Endothelial cell of umbilical vein (primary cell): Measurements from ENCODE around the gene PHLDB2. TPM values are rescaled to one million over a fixed set of nuclear protein-coding genes. Genes with fewer than 3 reads are reported as not detected.

ENCODE experiments used
- BruUV-seq: library from RNA; stranded (reverse); fragments of 400-500 nt; replicated peaks from 2 replicates; lab custom pipeline; 2021; lab: Mats Ljungman, UMichigan
- CTCF ChIA-PET: fragments of 300-600, 350-600 bp; sonication (Branson Sonifier 250); formaldehyde crosslinking; loops from one replicate; lab custom pipeline; 2021; ENCODE audit warnings: antibody characterized with exemption, inconsistent platforms; lab: Charles Lee
- POLR2A ChIA-PET: fragments of 300-600, 350-600 bp; sonication (Branson Sonifier 250); formaldehyde crosslinking; loops from one replicate; lab custom pipeline; 2021; ENCODE audit warnings: antibody characterized with exemption, inconsistent platforms; lab: Charles Lee
- DNase-seq: peaks from one replicate; pipeline ENCODE4 v3.0.0-alpha.2; 2011; ENCODE audit warnings: low read depth, low spot score
- FAIRE-seq: peaks from 2 replicates; lab custom pipeline; 2011; peaks lifted over from hg19 to GRCh38; lab: Jason Lieb, UNC
- H2AFZ ChIP-seq: 2 replicates; pipeline ENCODE4 v1.6.0; 2012; ENCODE audit warnings: low read depth, low read length, control low read depth, inconsistent platforms
- H3K27ac ChIP-seq: 2 replicates; pipeline ENCODE4 v1.5.1; 2011; ENCODE audit warnings: low read depth, mild to moderate bottlenecking, control low read depth, low read length, moderate library complexity; ENCODE audit not compliant: insufficient read depth
- H3K27me3 ChIP-seq, 2 experiments: 2 replicates each; pipeline versions ENCODE4 v1.6.0 to v1.6.1; 2011; ENCODE audit warnings: low read length in 2 of 2, mixed read lengths in 1 of 2; ENCODE audit not compliant: control insufficient read depth in 2 of 2, insufficient read depth in 2 of 2
- H3K36me3 ChIP-seq, 2 experiments: 2 replicates in 1 of 2; 3 replicates in 1 of 2; pipeline ENCODE4 v1.5.1; 2011; ENCODE audit warnings: low read length in 2 of 2, mild to moderate bottlenecking in 1 of 2, moderate library complexity in 1 of 2; ENCODE audit not compliant: control insufficient read depth in 2 of 2, insufficient read depth in 2 of 2; ENCODE audit errors: extremely low read depth in 1 of 2
- H3K4me1 ChIP-seq: 3 replicates; pipeline ENCODE4 v1.5.1; 2011; ENCODE audit warnings: mild to moderate bottlenecking, low read length; ENCODE audit not compliant: control insufficient read depth, insufficient read depth; ENCODE audit errors: extremely low read depth
- H3K4me2 ChIP-seq: 2 replicates; pipeline ENCODE4 v1.6.1; 2011; ENCODE audit warnings: low read length, control low read depth, mixed read lengths; ENCODE audit not compliant: insufficient read depth
- H3K4me3 ChIP-seq, 3 experiments: fragments of 200-600 bp in 1 of 3; sonication (generic), shearing (Covaris generic) in 1 of 3; replicated peaks in 1 of 3; 2 replicates each; pipeline ENCODE4 v1.5.1; 2011 to 2016; ENCODE audit warnings: control low read depth in 3 of 3, low read length in 3 of 3, mild to moderate bottlenecking in 2 of 3, inconsistent platforms in 1 of 3, low read depth in 1 of 3, moderate library complexity in 1 of 3; ENCODE audit not compliant: insufficient read depth in 1 of 3
- H3K79me2 ChIP-seq: 2 replicates; pipeline ENCODE4 v1.6.0; 2012; ENCODE audit warnings: low read length, inconsistent platforms; ENCODE audit not compliant: control insufficient read depth, insufficient read depth
- H3K9ac ChIP-seq: replicated peaks from 2 replicates; pipeline ENCODE3; 2011; ENCODE audit warnings: low read length, control low read depth; ENCODE audit not compliant: insufficient read depth; ENCODE audit errors: extremely low read depth
- H3K9me1 ChIP-seq: replicated peaks from 3 replicates; pipeline ENCODE4 v1.6.0; 2011; ENCODE audit warnings: mild to moderate bottlenecking, low read length; ENCODE audit not compliant: control insufficient read depth, insufficient read depth; ENCODE audit errors: extremely low read depth
- H3K9me3 ChIP-seq: replicated peaks from 2 replicates; pipeline ENCODE4 v1.5.1; 2012; ENCODE audit warnings: low read length, inconsistent platforms; ENCODE audit not compliant: control insufficient read depth, insufficient read depth
- H4K20me1 ChIP-seq: replicated peaks from 2 replicates; pipeline ENCODE3; 2011; ENCODE audit warnings: mild to moderate bottlenecking, low read length; ENCODE audit not compliant: control insufficient read depth, insufficient read depth; ENCODE audit errors: extremely low read depth
- CTCF ChIP-seq, 2 donors: IDR thresholded peaks; 1 replicate in 1 of 2; 2 replicates in 1 of 2; pipeline ENCODE4 v1.5.1; 2011; ENCODE audit warnings: low read length in 2 of 2, mild to moderate bottlenecking in 2 of 2, moderate library complexity in 2 of 2, control low read depth in 1 of 2, inconsistent platforms in 1 of 2, low read depth in 1 of 2; ENCODE audit not compliant: insufficient read depth in 1 of 2; ENCODE audit errors: extremely low read depth in 1 of 2
- EZH2 ChIP-seq: IDR thresholded peaks from 2 replicates; pipeline ENCODE4 v1.6.1; 2012; ENCODE audit warnings: borderline replicate concordance, low read depth, mild to moderate bottlenecking, moderate library complexity, low read length, inconsistent platforms; ENCODE audit not compliant: severe bottlenecking
- FOS ChIP-seq: IDR thresholded peaks from 2 replicates; pipeline ENCODE4 v1.6.1; 2011; ENCODE audit warnings: mild to moderate bottlenecking, low read length, moderate library complexity, borderline replicate concordance; ENCODE audit not compliant: insufficient read depth
- GATA2 ChIP-seq: IDR thresholded peaks from 2 replicates; pipeline ENCODE4 v1.7.0; 2011; ENCODE audit warnings: low read depth, mild to moderate bottlenecking, moderate library complexity, mixed read lengths, low read length; ENCODE audit not compliant: insufficient read length, insufficient read depth
- JUN ChIP-seq: IDR thresholded peaks from 2 replicates; pipeline ENCODE4 v1.6.1; 2011; ENCODE audit warnings: borderline replicate concordance, low read depth; ENCODE audit not compliant: insufficient read length, insufficient read depth
- MYC ChIP-seq: IDR thresholded peaks from one replicate; pipeline ENCODE4 v1.6.1; 2011; ENCODE audit warnings: mild to moderate bottlenecking, low read depth, low read length
- POLR2A ChIP-seq: IDR thresholded peaks from 2 replicates; pipeline ENCODE4 v1.6.1; 2012; ENCODE audit warnings: low read depth, mild to moderate bottlenecking, control low read depth, low read length
- POLR2AphosphoS5 ChIP-seq: IDR thresholded peaks from 2 replicates; pipeline ENCODE4 v1.6.1; 2012; ENCODE audit warnings: low read depth, mild to moderate bottlenecking, control low read depth, low read length, moderate library complexity; ENCODE audit not compliant: insufficient read depth
- dilution Hi-C: fragments of 300-500 bp; cut with MboI; formaldehyde crosslinking; loops from one replicate; pipeline ENCODE4 v1.15.0; 2019; ENCODE audit warnings: low sequenced_read_pairs; ENCODE audit not compliant: extremely low pct_ligation_motif_present
- intact Hi-C: fragments of 100-400 bp; cut with micrococcal nuclease; formaldehyde crosslinking; loops from one replicate; pipeline ENCODE4 v1.10.0; 2022
- polyA plus RNA-seq, 4 experiments: library from polyadenylated mRNA; depleted of rRNA in 3 of 4; stranded (reverse) in 3 of 4; unstranded in 1 of 4; fragments of >200 nt; gene quantifications; 2 replicates each; pipeline versions ENCODE4 v1.2.1 to v1.2.3, GENCODE V29; 2011 to 2012; ENCODE audit warnings: missing spikeins in 1 of 4
- total RNA-seq: library from RNA; stranded (reverse); gene quantifications from 2 replicates; pipeline ENCODE4 v1.2.3, GENCODE V29; 2021
- TF ChIP-seq, protein P1 (sequence below): IDR thresholded peaks from 2 replicates; pipeline ENCODE4 v1.6.1; 2011; ENCODE audit not compliant: insufficient read depth, insufficient read length

PHLDB2 gene
- total and polyA plus RNA-seq, 2 donors (not counting 3 experiments of a cell fraction or from before 2014, with no cell fraction given): 22.4 to 104 TPM

- H3K27me3 ChIP-seq: no peaks in the 10 kb centered on the region
- ChIA-PET POLR2A (no interaction called here), CTCF (interaction anchor here (1.3 to 7.2 kb wide), 3 partner anchors 10 to 288 kb away, joined by 3 to 61 read pairs (median 51); no protein-coding TSS in a partner anchor)
- no peak overlapping the region for H3K27ac ChIP-seq
- FAIRE-seq (no peak), DNase-seq (no peak)
- no peak for TF ChIP-seq MYC
- BruUV-seq: no TSS peak
- no peaks in the 10 kb centered on the region for H4K20me1 ChIP-seq
- H3K4me2 ChIP-seq: no peak overlapping the region
- no peak overlapping the region for H3K9ac ChIP-seq
- H2AFZ ChIP-seq: no peak overlapping the region
- dilution Hi-C loops (no loop called here), intact Hi-C loops (no loop called here)
- H3K4me1 ChIP-seq: peaks cover 3% of the 10 kb centered on the region
- H3K36me3 ChIP-seq: no peaks in the 10 kb centered on the region
- no peaks in the 10 kb centered on the region for H3K9me3 ChIP-seq
- no peaks in the 10 kb centered on the region for H3K9me1 ChIP-seq
- H3K79me2 ChIP-seq: no peaks in the 10 kb centered on the region
- no peak overlapping the region for H3K4me3 ChIP-seq
Measured at GRCh38 chr3:112004187-112004586, 145.1 kb downstream of the PHLDB2 start.

GRCh38 chr3:112004669-112005068 lies 145.6 kb downstream of the PHLDB2 start:
- TF ChIP-seq POLR2A (no peak), MYC (no peak), POLR2AphosphoS5 (no peak), FOS (no peak), JUN (no peak), GATA2 (no peak), CTCF (IDR thresholded peaks at IDR 0.05; ENCODE audit: extremely low read depth in 1 of 2, insufficient read depth in 1 of 2, low read depth in 1 of 2, low read length in 2 of 2) (no peak), EZH2 (no peak)
- TF ChIP-seq, protein P1, sequence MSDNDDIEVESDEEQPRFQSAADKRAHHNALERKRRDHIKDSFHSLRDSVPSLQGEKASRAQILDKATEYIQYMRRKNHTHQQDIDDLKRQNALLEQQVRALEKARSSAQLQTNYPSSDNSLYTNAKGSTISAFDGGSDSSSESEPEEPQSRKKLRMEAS: no peak
- H2AFZ ChIP-seq: no peak overlapping the region
- H3K9me3 ChIP-seq: no peaks in the 10 kb centered on the region
- H4K20me1 ChIP-seq: no peaks in the 10 kb centered on the region
- no peak for FAIRE-seq
- H3K4me1 ChIP-seq: no peaks in the 10 kb centered on the region
- no peaks in the 10 kb centered on the region for H3K9me1 ChIP-seq
- intact Hi-C loops: no loop called here
- H3K4me2 ChIP-seq: no peak overlapping the region
- dilution Hi-C loops: no loop called here
- no peaks in the 10 kb centered on the region for H3K27me3 ChIP-seq
- no peak overlapping the region for H3K27ac ChIP-seq
- no peak overlapping the region for H3K4me3 ChIP-seq
- POLR2A ChIA-PET: no interaction called here
- no peak for DNase-seq
- no peaks in the 10 kb centered on the region for H3K79me2 ChIP-seq
- no peak overlapping the region for H3K9ac ChIP-seq
- no TSS peak for BruUV-seq
- CTCF ChIA-PET: interaction anchor here (5.0 to 7.2 kb wide), 2 partner anchors 10 to 15 kb away, joined by 51 to 61 read pairs; no protein-coding TSS in a partner anchor
- no peaks in the 10 kb centered on the region for H3K36me3 ChIP-seq
